ENCODE measurements around the gene NCKAP5. TPM values are rescaled to one million over a fixed set of nuclear protein-coding genes. Genes with fewer than 3 reads are reported as not detected.

NCKAP5 gene
- polyA plus RNA-seq, 2 of the 4 experiments (the other 2 are of a cell fraction) = 3.0 to 4.1 TPM

GRCh38 chr2:132716954-132717353 lies 851.3 kb downstream of the NCKAP5 start:
- H3K27ac ChIP-seq = no peak overlapping the region
- 0 out of 3 replicates have a peak, but pooled peaks cover 4% of the 10 kb centered on the region for H3K4me1 ChIP-seq
- ChIA-PET POLR2A (no interaction called here), CTCF (no interaction called here)
- ATAC-seq (no peak), FAIRE-seq (no peak), DNase-seq (ENCODE audit: low read depth in 1 of 2, low spot score in 1 of 2) (no peak)
- H3K9me3 ChIP-seq = no peaks in the 10 kb centered on the region
- no peak overlapping the region for H3K4me2 ChIP-seq
- no peak overlapping the region for H3K4me3 ChIP-seq
- WGBS (ENCODE audit: missing lambda C conversion rate) = 56% methylated on average over 2 of the region's 2 CpGs
- no peak for TF ChIP-seq TFCP2L1 (CRISPR knock-in tag; IDR thresholded peaks at IDR 0.05)
- no peak for TF ChIP-seq NR3C1 (IDR thresholded peaks at IDR 0.05)

GRCh38 chr2:132715386-132716351 lies 852.6 kb downstream of the NCKAP5 start:
- H3K4me3 ChIP-seq = no peak overlapping the region
- 52% methylated on average over 7 of the region's 7 CpGs for WGBS (ENCODE audit: missing lambda C conversion rate)
- no peak overlapping the region for H3K4me2 ChIP-seq
- TF ChIP-seq PBX3 (IDR thresholded peaks at IDR 0.05) = no peak
- no peak for TF ChIP-seq FOSB (CRISPR knock-in tag; IDR thresholded peaks at IDR 0.05)
- TF ChIP-seq MAZ (IDR thresholded peaks at IDR 0.05; ENCODE audit: borderline replicate concordance, low read depth, low read length) = no peak
- TF ChIP-seq KDM5A (IDR thresholded peaks at IDR 0.05) = no peak
- TF ChIP-seq EHMT2 (IDR thresholded peaks at IDR 0.05; ENCODE audit: low read depth) = no peak
- no peak for TF ChIP-seq PHF8 (IDR thresholded peaks at IDR 0.05; ENCODE audit: borderline replicate concordance, low read depth)
- TF ChIP-seq ATOH8 (CRISPR knock-in tag; IDR thresholded peaks at IDR 0.05; ENCODE audit: low read depth) = no peak
- TF ChIP-seq HES2 (IDR thresholded peaks at IDR 0.05) = no peak
- TF ChIP-seq SREBF2 (IDR thresholded peaks at IDR 0.05) = no peak
- TF ChIP-seq CHD2 (IDR thresholded peaks at IDR 0.05; ENCODE audit: low read length, partially characterized antibody) = no peak
- TF ChIP-seq FOSL2 (IDR thresholded peaks at IDR 0.05) = no peak
- TF ChIP-seq FOSL2 (CRISPR knock-in tag; IDR thresholded peaks at IDR 0.05) = no peak
- TF ChIP-seq HOXB5 (CRISPR knock-in tag; IDR thresholded peaks at IDR 0.05) = no peak
- TF ChIP-seq FOXS1 (CRISPR knock-in tag; IDR thresholded peaks at IDR 0.05) = no peak
- POLR2A ChIA-PET = no interaction called here
- CTCF ChIA-PET = no interaction called here
- ATAC-seq (no peak), FAIRE-seq (no peak), DNase-seq (ENCODE audit: low read depth in 1 of 2, low spot score in 1 of 2) (no peak)
- 0 out of 3 replicates have a peak, but pooled peaks cover 4% of the 10 kb centered on the region for H3K4me1 ChIP-seq
- H3K27ac ChIP-seq = no peak overlapping the region
- no peaks in the 10 kb centered on the region for H3K9me3 ChIP-seq

GRCh38 chr2:132703396-132703795 lies 864.9 kb downstream of the NCKAP5 start:
- no peaks in the 10 kb centered on the region for H3K4me1 ChIP-seq
- CTCF ChIA-PET = no interaction called here
- POLR2A ChIA-PET = no interaction called here
- H3K4me2 ChIP-seq = no peak overlapping the region
- WGBS (ENCODE audit: missing lambda C conversion rate) = 46% methylated on average over 4 of the region's 4 CpGs
- no peak overlapping the region for H3K4me3 ChIP-seq
- ATAC-seq = no peak
- TF ChIP-seq ESRRA (IDR thresholded peaks at IDR 0.05; ENCODE audit: borderline replicate concordance, low read length) (no peak), JUNB (IDR thresholded peaks at IDR 0.05) (no peak), RFX5 (IDR thresholded peaks at IDR 0.05) (no peak), PHF8 (IDR thresholded peaks at IDR 0.05; ENCODE audit: borderline replicate concordance, low read depth) (no peak), PBX3 (IDR thresholded peaks at IDR 0.05) (no peak), FOSL2 (IDR thresholded peaks at IDR 0.05) (no peak), FOSL2 (CRISPR knock-in tag; IDR thresholded peaks at IDR 0.05) (no peak), POLR2AphosphoS2 (conservative IDR thresholded peaks at IDR 0.05; ENCODE audit: low read length) (no peak), KDM1A (IDR thresholded peaks at IDR 0.05; ENCODE audit: low read depth) (no peak), BCL3 (IDR thresholded peaks at IDR 0.05) (no peak), HDAC2 (IDR thresholded peaks at IDR 0.05) (no peak), JUN (IDR thresholded peaks at IDR 0.05) (no peak), RCOR1 (IDR thresholded peaks at IDR 0.05; ENCODE audit: low read depth, low read length) (no peak), CBX8 (IDR thresholded peaks at IDR 0.05) (no peak), E2F6 (IDR thresholded peaks at IDR 0.05; ENCODE audit: borderline replicate concordance, low read depth) (no peak), EP300 (IDR thresholded peaks at IDR 0.05) (no peak), MYC (IDR thresholded peaks at IDR 0.05; ENCODE audit: borderline replicate concordance, low read length) (no peak), ZFP36 (IDR thresholded peaks at IDR 0.05; ENCODE audit: borderline replicate concordance, partially characterized antibody) (no peak)
- no peak overlapping the region for H3K27ac ChIP-seq
- no peak for FAIRE-seq
- no peak for DNase-seq (ENCODE audit: low read depth in 1 of 2, low spot score in 1 of 2)
- H3K9me3 ChIP-seq = no peaks in the 10 kb centered on the region

Data from A549 (cell line).